Lung (tissue), 12 donors: Measurements from ENCODE around the gene ZNF526. TPM values are rescaled to one million over a fixed set of nuclear protein-coding genes. Genes with fewer than 3 reads are reported as not detected.

Source experiments
- ATAC-seq: fragments of 200-7000 bp; cut with Tn5 transposase; one replicate; pipeline ENCODE4 v1.9.1; 2020; ENCODE audit warnings: moderate number of reproducible peaks; ENCODE audit not compliant: insufficient read depth, low FRiP score
- DNase-seq, 3 donors: peaks; one replicate each; pipeline ENCODE4 v3.0.0-alpha.2; 2013 to 2017
- H3K27ac ChIP-seq, 2 donors: one replicate each; pipeline ENCODE4 v1.5.1; 2013; ENCODE audit warnings: mild to moderate bottlenecking in 2 of 2, moderate library complexity in 2 of 2, control low read depth in 1 of 2, inconsistent platforms in 1 of 2, low read depth in 1 of 2, low read length in 1 of 2
- H3K27me3 ChIP-seq, 3 donors: one replicate each; pipeline ENCODE4 v1.5.1; 2013; ENCODE audit warnings: low read length in 2 of 3; ENCODE audit not compliant: control insufficient read depth in 3 of 3, insufficient read depth in 3 of 3
- H3K36me3 ChIP-seq, 4 donors: one replicate each; pipeline ENCODE4 v1.5.1; 2013; ENCODE audit warnings: low read length in 4 of 4, mild to moderate bottlenecking in 1 of 4, moderate library complexity in 1 of 4; ENCODE audit not compliant: control insufficient read depth in 4 of 4, insufficient read depth in 4 of 4
- H3K4me1 ChIP-seq, 5 donors: one replicate each; pipeline ENCODE4 v1.5.1; 2013; ENCODE audit warnings: low read length in 5 of 5, mild to moderate bottlenecking in 2 of 5, moderate library complexity in 1 of 5; ENCODE audit not compliant: control insufficient read depth in 5 of 5, insufficient read depth in 5 of 5
- H3K4me3 ChIP-seq: one replicate; pipeline ENCODE4 v1.5.1; 2013; ENCODE audit warnings: mild to moderate bottlenecking, control low read depth, moderate library complexity
- H3K9ac ChIP-seq, 2 donors: one replicate each; pipeline ENCODE4 v1.5.1; 2013; ENCODE audit warnings: low read length in 2 of 2, control low read depth in 1 of 2; ENCODE audit not compliant: insufficient read depth in 1 of 2
- H3K9me3 ChIP-seq, 4 donors: one replicate each; pipeline ENCODE4 v1.5.1; 2013; ENCODE audit warnings: low read length in 3 of 4, mild to moderate bottlenecking in 1 of 4, moderate library complexity in 1 of 4; ENCODE audit not compliant: control insufficient read depth in 4 of 4, insufficient read depth in 3 of 4
- CTCF ChIP-seq: IDR thresholded peaks from 2 replicates; pipeline ENCODE4 v1.5.1; 2012; ENCODE audit warnings: mild to moderate bottlenecking; ENCODE audit errors: control extremely low read depth, extremely low read depth
- WGBS, 2 donors: extraction: QIAGEN DNeasy Blood & Tissue Kit; methylation state at CpG; one replicate each; pipeline ENCODE4 v1.1.7; 2013; 5-methylcytosine and 5-hydroxymethylcytosine counted together
- polyA plus RNA-seq, 2 donors: library from polyadenylated mRNA; stranded (reverse); fragments of 200-250 nt; gene quantifications; one replicate each; pipeline ENCODE4 v1.2.1, GENCODE V29; 2013
- total RNA-seq, 2 donors: library from RNA; depleted of rRNA in 1 of 2; stranded (reverse); fragments of >200 nt in 1 of 2; gene quantifications; one replicate each; pipeline ENCODE4 v1.2.1, GENCODE V29; 2014 to 2021
- donor health status: control.
- donor health status: control.
- donor health status: Bipolar disorder and iron deficiency.
- donor health status: healthy.
- donor health status: DM: yes; HTN: yes; CAD: no.

Gene ZNF526
- total and polyA plus RNA-seq, 4 donors: 4.6 to 14.4 (median 5.4) TPM

DNA sequence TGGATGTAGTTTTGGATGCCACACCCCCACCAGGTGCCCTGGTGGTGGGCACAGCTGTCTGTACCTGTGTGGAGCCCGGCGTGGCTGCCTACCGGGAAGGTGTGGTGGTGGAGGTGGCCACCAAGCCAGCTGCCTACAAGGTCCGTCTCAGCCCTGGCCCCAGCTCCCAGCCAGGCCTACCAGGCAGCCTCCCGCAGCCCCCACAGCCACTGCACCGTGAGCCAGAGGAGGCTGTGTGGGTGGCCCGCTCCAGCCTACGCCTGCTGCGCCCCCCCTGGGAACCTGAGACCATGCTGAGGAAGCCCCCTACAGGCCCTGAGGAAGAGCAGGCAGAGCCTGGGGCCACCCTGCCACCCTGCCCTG, 52.4 kb downstream of the ZNF526 start:
- peaks cover 4 to 34% (median 19%) of the 10 kb centered on the region in 4 donors for H3K36me3 ChIP-seq
- H3K9ac ChIP-seq: no peak overlapping the region
- DNase-seq (no peak), ATAC-seq (no peak)
- WGBS, 2 donors: 90 to 94% methylated on average over 8 to 9 of the region's 9 CpGs
- H3K27me3 ChIP-seq: no peaks in the 10 kb centered on the region
- H3K27ac ChIP-seq: no peak overlapping the region
- TF ChIP-seq CTCF: no peak
- H3K4me3 ChIP-seq: no peak overlapping the region
- peaks cover 0 to 22% (median 9%) of the 10 kb centered on the region in 5 donors for H3K4me1 ChIP-seq
- no peaks in the 10 kb centered on the region for H3K9me3 ChIP-seq

DNA sequence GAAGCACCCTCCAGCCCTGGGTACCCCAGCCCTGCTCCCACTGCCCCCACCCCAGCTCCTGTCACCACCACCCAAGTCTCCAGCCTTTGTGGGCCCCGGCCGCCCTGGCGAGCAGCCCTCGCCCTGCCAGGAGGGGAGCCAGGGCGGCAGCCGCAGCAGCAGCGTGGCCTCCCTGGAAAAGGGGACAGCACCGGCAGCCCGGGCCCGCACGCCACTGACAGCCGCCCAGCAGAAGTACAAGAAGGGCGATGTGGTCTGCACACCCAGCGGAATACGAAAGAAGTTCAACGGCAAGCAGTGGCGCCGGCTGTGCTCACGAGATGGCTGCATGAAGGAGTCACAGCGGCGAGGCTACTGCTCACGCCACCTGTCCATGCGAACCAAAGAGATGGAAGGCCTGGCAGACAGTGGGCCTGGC, 52.9 kb downstream of the ZNF526 start:
- no peak for TF ChIP-seq CTCF
- 95 to 97% methylated on average over 22 to 23 of the region's 23 CpGs for WGBS, 2 donors
- Histone ChIP-seq H3K27ac (no peak overlapping the region), H3K9ac (no peak overlapping the region), H3K9me3 (no peaks in the 10 kb centered on the region), H3K27me3 (no peaks in the 10 kb centered on the region), H3K36me3 (peaks cover 4 to 34% (median 19%) of the 10 kb centered on the region in 4 donors), H3K4me3 (no peak overlapping the region), H3K4me1 (peaks cover 0 to 22% (median 14%) of the 10 kb centered on the region in 5 donors)
- ATAC-seq (no peak), DNase-seq (no peak)

DNA sequence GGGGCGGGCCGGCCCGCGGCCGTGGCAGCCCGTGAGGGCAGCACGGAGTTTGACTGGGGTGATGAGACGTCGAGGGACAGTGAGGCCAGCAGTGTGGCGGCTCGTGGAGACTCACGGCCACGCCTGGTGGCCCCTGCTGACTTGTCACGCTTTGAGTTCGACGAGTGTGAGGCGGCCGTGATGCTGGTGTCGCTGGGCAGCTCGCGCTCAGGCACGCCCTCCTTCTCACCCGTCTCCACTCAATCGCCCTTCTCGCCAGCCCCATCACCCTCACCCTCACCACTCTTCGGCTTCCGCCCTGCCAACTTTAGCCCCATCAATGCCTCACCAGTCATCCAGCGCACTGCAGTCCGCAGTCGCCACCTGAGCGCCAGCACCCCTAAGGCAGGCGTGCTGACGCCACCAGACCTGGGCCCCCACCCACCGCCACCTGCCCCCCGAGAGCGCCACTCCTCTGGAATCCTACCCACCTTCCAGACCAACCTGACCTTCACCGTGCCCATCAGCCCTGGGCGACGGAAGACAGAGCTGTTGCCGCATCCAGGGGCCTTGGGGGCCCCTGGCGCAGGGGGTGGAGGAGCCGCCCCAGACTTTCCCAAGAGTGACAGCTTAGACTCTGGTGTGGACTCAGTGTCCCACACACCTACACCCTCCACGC, 53.4 kb downstream of the ZNF526 start:
- no peak for TF ChIP-seq CTCF
- ATAC-seq: no peak
- Histone ChIP-seq H3K27me3 (no peaks in the 10 kb centered on the region), H3K9ac (no peak overlapping the region), H3K9me3 (no peaks in the 10 kb centered on the region), H3K4me3 (no peak overlapping the region), H3K4me1 (peaks cover 1 to 26% (median 17%) of the 10 kb centered on the region in 5 donors), H3K36me3 (peaks cover 4 to 34% (median 19%) of the 10 kb centered on the region in 4 donors), H3K27ac (no peak overlapping the region)
- 96% methylated on average over 43 of the region's 43 CpGs for WGBS, 2 donors
- no peak for DNase-seq
